ENCODE results near the gene PAX7. TPM values are rescaled to one million over a fixed set of nuclear protein-coding genes. Genes with fewer than 3 reads are reported as not detected.

PAX7 gene
- not detected for total RNA-seq

GRCh38 chr1:18630511-18631495, at the start of gene PAX7:
TSS of gene PAX7 (plus strand) at chr1:18630846. CDS start at chr1:18631604, 758 bp downstream.

Other genes with a start within 250 kb of the PAX7 start
- not detected for gene KLHDC7A, start 149.9 kb upstream of the PAX7 start, total RNA-seq
- not detected for gene TAS1R2, start 228.8 kb downstream of the PAX7 start, total RNA-seq

All from activated naive CD4-positive, alpha-beta T cell treated with anti-CD3 and anti-CD28 coated beads, Interleukin-2, amount 10 ng/mL, durations not matched to agents 5 hours and 36 hours (primary cell).